HUES64 (cell line): ENCODE data around the gene TKT. TPM values are rescaled to one million over a fixed set of nuclear protein-coding genes. Genes with fewer than 3 reads are reported as not detected.
"Not testable (repeated sequence)": the region's sequence is repeated elsewhere in the genome, so short reads cannot be mapped to it uniquely, and the experiment has no call there.

Experiments used
- H3K27ac ChIP-seq: 2 replicates; pipeline ENCODE4 v1.7.0; 2013; ENCODE audit warnings: low read depth, low read length, inconsistent platforms
- H3K27me3 ChIP-seq: 2 replicates; pipeline ENCODE4 v1.6.1; 2013; ENCODE audit warnings: mild to moderate bottlenecking, low read length; ENCODE audit not compliant: insufficient read depth
- H3K36me3 ChIP-seq: 2 replicates; pipeline ENCODE4 v1.6.1; 2013; ENCODE audit warnings: mild to moderate bottlenecking, low read length; ENCODE audit not compliant: insufficient read depth
- H3K4me1 ChIP-seq: 2 replicates; pipeline ENCODE4 v1.6.1; 2013; ENCODE audit warnings: mild to moderate bottlenecking, low read length, moderate library complexity; ENCODE audit not compliant: insufficient read depth
- H3K4me3 ChIP-seq: 2 replicates; pipeline ENCODE4 v1.5.1; 2013; ENCODE audit warnings: mild to moderate bottlenecking, low read length, moderate library complexity
- H3K9ac ChIP-seq: 2 replicates; pipeline ENCODE4 v1.6.1; 2013; ENCODE audit warnings: mild to moderate bottlenecking, low read depth, low read length
- H3K9me3 ChIP-seq: 2 replicates; pipeline ENCODE4 v1.6.1; 2013; ENCODE audit warnings: low read depth, low read length; ENCODE audit not compliant: insufficient read depth
- WGBS: fragments of 150-250, 120-280 bp; methylation state at CpG from one replicate; pipeline ENCODE4 v1.1.7; 2013; ENCODE audit warnings: missing lambda C conversion rate; 5-methylcytosine and 5-hydroxymethylcytosine counted together
- polyA plus RNA-seq, 2 experiments: library from polyadenylated mRNA; stranded (reverse); fragments of 50-300 nt; gene quantifications; one replicate each; pipeline ENCODE4 v1.2.3, GENCODE V29; 2013

TKT gene
- 729 TPM for polyA plus RNA-seq (2013, experiment 1 of 2)
- 799 TPM for polyA plus RNA-seq (2013, experiment 2 of 2)

- Histone ChIP-seq H3K27ac (peak within 1 kb of the TSS; percentile 87), H3K4me3 (peak within 1 kb of the TSS; percentile 96), H3K36me3 (peaks cover 7% of the 10 kb centered on the region), H3K27me3 (no peaks in the 10 kb centered on the region), H3K9ac (peak within 1 kb of the TSS; percentile 94), H3K4me1 (peaks cover 40% of the 10 kb centered on the region), H3K9me3 (no peaks in the 10 kb centered on the region)
- WGBS = 13% methylated on average over 66 of the region's 66 CpGs
These were observed at the start of gene TKT for GRCh38 chr3:53255775-53256703. TKT (minus strand) TSS chr3:53256022; CDS start chr3:53255942, 80 bp downstream.

- WGBS = 92% methylated on average over 3 of the region's 3 CpGs
These were observed 48.1 kb upstream of the TKT start for GRCh38 chr3:53303957-53304356.

GRCh38 chr3:53303549-53303948, 47.7 kb upstream of the TKT start:
- H3K27ac ChIP-seq = no peak overlapping the region
- no peaks in the 10 kb centered on the region for H3K27me3 ChIP-seq
- peaks cover 66% of the 10 kb centered on the region for H3K36me3 ChIP-seq
- no peaks in the 10 kb centered on the region for H3K9me3 ChIP-seq
- H3K4me1 ChIP-seq = no peaks in the 10 kb centered on the region
- 90% methylated on average over 3 of the region's 3 CpGs for WGBS
- no peak overlapping the region for H3K9ac ChIP-seq
- no peak overlapping the region for H3K4me3 ChIP-seq

More at GRCh38 chr3:53303957-53304356, 48.1 kb upstream of the TKT start:
- Histone ChIP-seq H3K27me3 (no peaks in the 10 kb centered on the region), H3K27ac (no peak overlapping the region), H3K9ac (no peak overlapping the region), H3K36me3 (peaks cover 66% of the 10 kb centered on the region), H3K9me3 (no peaks in the 10 kb centered on the region), H3K4me3 (no peak overlapping the region), H3K4me1 (no peaks in the 10 kb centered on the region)

GRCh38 chr3:53300826-53301225, 45.0 kb upstream of the TKT start:
- Histone ChIP-seq H3K4me1 (no peaks in the 10 kb centered on the region), H3K9ac (no peak overlapping the region), H3K9me3 (no peaks in the 10 kb centered on the region), H3K4me3 (no peak overlapping the region), H3K36me3 (peaks cover 59% of the 10 kb centered on the region), H3K27me3 (no peaks in the 10 kb centered on the region), H3K27ac (no peak overlapping the region)
- WGBS = 91% methylated on average over 2 of the region's 3 CpGs

- H3K27ac ChIP-seq, H3K9ac ChIP-seq, H3K27me3 ChIP-seq, H3K9me3 ChIP-seq, H3K4me3 ChIP-seq, H3K4me1 ChIP-seq: not testable (repeated sequence)
- 66% methylated on average over 5 of the region's 5 CpGs for WGBS
- peaks cover 49% of the 10 kb centered on the region for H3K36me3 ChIP-seq
These were observed 43.8 kb upstream of the TKT start for GRCh38 chr3:53299611-53300023.

GRCh38 chr3:53295410-53295809, 39.6 kb upstream of the TKT start:
- H3K9ac ChIP-seq = no peak overlapping the region
- H3K27ac ChIP-seq = no peak overlapping the region
- no peaks in the 10 kb centered on the region for H3K4me1 ChIP-seq
- no peaks in the 10 kb centered on the region for H3K9me3 ChIP-seq
- no CpG with 5 or more reads among the region's 1 CpG for WGBS
- H3K27me3 ChIP-seq = no peaks in the 10 kb centered on the region
- peaks cover 35% of the 10 kb centered on the region for H3K36me3 ChIP-seq
- H3K4me3 ChIP-seq = no peak overlapping the region

- Histone ChIP-seq H3K27ac (no peak overlapping the region), H3K9me3 (no peaks in the 10 kb centered on the region), H3K4me3 (no peak overlapping the region), H3K27me3 (no peaks in the 10 kb centered on the region), H3K36me3 (peaks cover 30% of the 10 kb centered on the region), H3K9ac (no peak overlapping the region), H3K4me1 (no peaks in the 10 kb centered on the region)
- WGBS = 93% methylated on average over 8 of the region's 8 CpGs
These were observed 38.0 kb upstream of the TKT start for GRCh38 chr3:53293867-53294266.

GRCh38 chr3:53288214-53288613, 32.4 kb upstream of the TKT start:
- H3K9ac ChIP-seq = no peak overlapping the region
- WGBS = 73% methylated on average over 4 of the region's 4 CpGs
- peak overlapping the region; percentile 94 for H3K27ac ChIP-seq
- peaks cover 37% of the 10 kb centered on the region for H3K4me1 ChIP-seq
- H3K36me3 ChIP-seq = peaks cover 40% of the 10 kb centered on the region
- H3K4me3 ChIP-seq = no peak overlapping the region
- H3K9me3 ChIP-seq = no peaks in the 10 kb centered on the region
- no peaks in the 10 kb centered on the region for H3K27me3 ChIP-seq

GRCh38 chr3:53287131-53287629, 31.4 kb upstream of the TKT start:
- no peak overlapping the region for H3K9ac ChIP-seq
- peaks cover 37% of the 10 kb centered on the region for H3K4me1 ChIP-seq
- H3K36me3 ChIP-seq = peaks cover 40% of the 10 kb centered on the region
- peak overlapping the region; percentile 37 for H3K4me3 ChIP-seq
- 2% methylated on average over 4 of the region's 4 CpGs for WGBS
- H3K9me3 ChIP-seq = no peaks in the 10 kb centered on the region
- peak overlapping the region; percentile 94 for H3K27ac ChIP-seq
- H3K27me3 ChIP-seq = no peaks in the 10 kb centered on the region

GRCh38 chr3:53286727-53287126, 30.9 kb upstream of the TKT start:
- WGBS = 16% methylated on average over 1 of the region's 1 CpG
- Histone ChIP-seq H3K9me3 (no peaks in the 10 kb centered on the region), H3K27ac (peak overlapping the region; percentile 94), H3K4me3 (peak overlapping the region; percentile 37), H3K9ac (no peak overlapping the region), H3K36me3 (peaks cover 35% of the 10 kb centered on the region), H3K4me1 (peaks cover 37% of the 10 kb centered on the region), H3K27me3 (no peaks in the 10 kb centered on the region)

GRCh38 chr3:53282581-53282980, 26.8 kb upstream of the TKT start:
- Histone ChIP-seq H3K36me3 (peaks cover 21% of the 10 kb centered on the region), H3K27me3 (no peaks in the 10 kb centered on the region), H3K9me3 (no peaks in the 10 kb centered on the region), H3K4me3 (no peak overlapping the region), H3K4me1 (peaks cover 31% of the 10 kb centered on the region), H3K27ac (no peak overlapping the region), H3K9ac (no peak overlapping the region)
- 98% methylated on average over 8 of the region's 8 CpGs for WGBS
